ENCODE measurements around the gene PHF1.

Gene PHF1

DNA sequence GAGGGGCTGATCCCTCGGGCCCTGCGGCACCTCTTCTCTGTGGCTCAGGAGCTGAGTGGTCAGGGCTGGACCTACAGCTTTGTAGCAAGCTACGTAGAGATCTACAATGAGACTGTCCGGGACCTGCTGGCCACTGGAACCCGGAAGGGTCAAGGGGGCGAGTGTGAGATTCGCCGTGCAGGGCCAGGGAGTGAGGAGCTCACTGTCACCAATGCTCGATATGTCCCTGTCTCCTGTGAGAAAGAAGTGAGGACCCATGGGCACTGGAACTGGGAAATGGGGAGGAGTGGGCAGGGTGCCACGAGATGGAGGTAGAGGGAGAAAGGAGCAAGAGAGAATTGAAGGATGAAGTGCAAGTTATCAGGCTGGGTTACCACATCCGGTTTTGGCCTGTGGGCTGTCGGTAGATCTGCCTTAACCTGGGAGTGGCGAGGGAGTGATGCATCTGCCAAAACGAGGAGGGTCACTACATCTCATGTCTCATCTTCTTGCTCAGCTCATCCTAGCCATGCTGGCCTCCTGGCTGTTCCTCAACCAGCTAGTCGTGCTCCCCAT lies 5.4 kb upstream of the PHF1 start:
- Histone ChIP-seq H3K9ac (no peak overlapping the region), H3K36me3 (ENCODE audit: insufficient read depth) (peaks cover 9% of the 10 kb centered on the region; the same call in 1 of the 2 replicates), H3K27ac (no peak overlapping the region), H4K20me1 (ENCODE audit: insufficient read depth) (no peaks in the 10 kb centered on the region), H3K4me1 (ENCODE audit: low read depth, poor library complexity, severe bottlenecking) (peaks cover 7% of the 10 kb centered on the region), H3K4me3 (IDR thresholded peaks at IDR 0.05; ENCODE audit: insufficient read depth, low read depth, low read length) (no peak overlapping the region), H3K4me2 (no peak overlapping the region), H3K79me2 (ENCODE audit: insufficient read depth, low read depth) (no peaks in the 10 kb centered on the region), H3K27me3 (ENCODE audit: insufficient read depth, low read depth) (no peaks in the 10 kb centered on the region), H2AFZ (ENCODE audit: low read depth) (no peak overlapping the region)
- TF ChIP-seq, protein P1, sequence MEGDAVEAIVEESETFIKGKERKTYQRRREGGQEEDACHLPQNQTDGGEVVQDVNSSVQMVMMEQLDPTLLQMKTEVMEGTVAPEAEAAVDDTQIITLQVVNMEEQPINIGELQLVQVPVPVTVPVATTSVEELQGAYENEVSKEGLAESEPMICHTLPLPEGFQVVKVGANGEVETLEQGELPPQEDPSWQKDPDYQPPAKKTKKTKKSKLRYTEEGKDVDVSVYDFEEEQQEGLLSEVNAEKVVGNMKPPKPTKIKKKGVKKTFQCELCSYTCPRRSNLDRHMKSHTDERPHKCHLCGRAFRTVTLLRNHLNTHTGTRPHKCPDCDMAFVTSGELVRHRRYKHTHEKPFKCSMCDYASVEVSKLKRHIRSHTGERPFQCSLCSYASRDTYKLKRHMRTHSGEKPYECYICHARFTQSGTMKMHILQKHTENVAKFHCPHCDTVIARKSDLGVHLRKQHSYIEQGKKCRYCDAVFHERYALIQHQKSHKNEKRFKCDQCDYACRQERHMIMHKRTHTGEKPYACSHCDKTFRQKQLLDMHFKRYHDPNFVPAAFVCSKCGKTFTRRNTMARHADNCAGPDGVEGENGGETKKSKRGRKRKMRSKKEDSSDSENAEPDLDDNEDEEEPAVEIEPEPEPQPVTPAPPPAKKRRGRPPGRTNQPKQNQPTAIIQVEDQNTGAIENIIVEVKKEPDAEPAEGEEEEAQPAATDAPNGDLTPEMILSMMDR (conservative IDR thresholded peaks at IDR 0.05; ENCODE audit: low read depth, low read length) = no peak

DNA sequence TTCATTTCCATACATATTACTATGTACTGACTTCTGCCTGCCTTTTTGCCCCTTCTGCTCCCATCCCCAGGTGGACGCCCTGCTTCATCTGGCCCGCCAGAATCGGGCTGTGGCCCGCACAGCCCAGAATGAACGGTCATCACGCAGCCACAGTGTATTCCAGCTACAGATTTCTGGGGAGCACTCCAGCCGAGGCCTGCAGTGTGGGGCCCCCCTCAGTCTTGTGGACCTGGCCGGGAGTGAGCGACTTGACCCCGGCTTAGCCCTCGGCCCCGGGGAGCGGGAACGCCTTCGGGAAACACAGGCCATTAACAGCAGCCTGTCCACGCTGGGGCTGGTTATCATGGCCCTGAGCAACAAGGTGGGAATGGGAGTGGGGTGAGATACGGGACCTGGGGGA lies 4.7 kb upstream of the PHF1 start:
- H3K4me1 ChIP-seq (ENCODE audit: low read depth, poor library complexity, severe bottlenecking) = peaks cover 7% of the 10 kb centered on the region
- no peak overlapping the region for H3K4me3 ChIP-seq (IDR thresholded peaks at IDR 0.05; ENCODE audit: insufficient read depth, low read depth, low read length)
- TF ChIP-seq, protein P1 (conservative IDR thresholded peaks at IDR 0.05; ENCODE audit: low read depth, low read length) = no peak
- no peak overlapping the region for H3K4me2 ChIP-seq
- peaks cover 9% of the 10 kb centered on the region; the same call in 1 of the 2 replicates for H3K36me3 ChIP-seq (ENCODE audit: insufficient read depth)
- no peak overlapping the region for H3K9ac ChIP-seq
- no peak overlapping the region for H3K27ac ChIP-seq
- H4K20me1 ChIP-seq (ENCODE audit: insufficient read depth) = no peaks in the 10 kb centered on the region
- H3K27me3 ChIP-seq (ENCODE audit: insufficient read depth, low read depth) = no peaks in the 10 kb centered on the region
- H2AFZ ChIP-seq (ENCODE audit: low read depth) = no peak overlapping the region
- H3K79me2 ChIP-seq (ENCODE audit: insufficient read depth, low read depth) = no peaks in the 10 kb centered on the region

DNA sequence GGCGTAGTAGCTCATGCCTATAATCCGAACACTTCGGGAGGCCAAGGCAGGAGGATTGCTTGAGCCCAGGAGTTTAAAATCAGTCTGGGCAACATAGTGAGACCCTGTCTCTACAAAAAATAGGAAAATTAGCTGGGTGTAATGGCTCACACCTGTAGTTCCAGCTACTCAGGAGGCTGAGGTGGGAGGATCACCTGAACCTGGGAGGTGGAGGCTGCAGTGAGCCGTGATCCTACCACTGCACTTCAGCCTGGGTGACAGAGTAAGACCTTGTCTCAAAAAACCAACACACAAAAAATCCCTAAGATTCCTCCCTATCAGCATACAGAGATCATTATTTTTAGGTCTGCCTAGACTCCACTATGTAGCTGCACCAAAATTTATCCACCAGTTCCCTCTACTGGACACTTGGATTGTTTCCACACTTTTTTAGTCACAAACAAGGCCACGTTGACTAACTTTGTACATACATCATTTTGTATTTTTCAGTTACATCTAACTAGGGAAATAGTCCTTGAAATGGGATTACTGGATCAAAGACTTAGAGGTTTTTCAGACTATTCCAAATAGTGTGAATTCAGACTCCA lies 3.6 kb upstream of the PHF1 start:
- H3K27me3 ChIP-seq (ENCODE audit: insufficient read depth, low read depth) = no peaks in the 10 kb centered on the region
- H2AFZ ChIP-seq (ENCODE audit: low read depth) = no peak overlapping the region
- H4K20me1 ChIP-seq (ENCODE audit: insufficient read depth) = no peaks in the 10 kb centered on the region
- H3K4me3 ChIP-seq (IDR thresholded peaks at IDR 0.05; ENCODE audit: insufficient read depth, low read depth, low read length) = no peak overlapping the region
- H3K27ac ChIP-seq = no peak overlapping the region
- TF ChIP-seq, protein P1 (conservative IDR thresholded peaks at IDR 0.05; ENCODE audit: low read depth, low read length) = 0 out of 2 replicates have a peak, but pooled peaks have one; percentile 27
- H3K79me2 ChIP-seq (ENCODE audit: insufficient read depth, low read depth) = no peaks in the 10 kb centered on the region; the same call in 1 of the 2 replicates
- H3K4me1 ChIP-seq (ENCODE audit: low read depth, poor library complexity, severe bottlenecking) = peaks cover 12% of the 10 kb centered on the region
- H3K4me2 ChIP-seq = no peak overlapping the region
- peaks cover 9% of the 10 kb centered on the region; the same call in 1 of the 2 replicates for H3K36me3 ChIP-seq (ENCODE audit: insufficient read depth)
- H3K9ac ChIP-seq = no peak overlapping the region

DNA sequence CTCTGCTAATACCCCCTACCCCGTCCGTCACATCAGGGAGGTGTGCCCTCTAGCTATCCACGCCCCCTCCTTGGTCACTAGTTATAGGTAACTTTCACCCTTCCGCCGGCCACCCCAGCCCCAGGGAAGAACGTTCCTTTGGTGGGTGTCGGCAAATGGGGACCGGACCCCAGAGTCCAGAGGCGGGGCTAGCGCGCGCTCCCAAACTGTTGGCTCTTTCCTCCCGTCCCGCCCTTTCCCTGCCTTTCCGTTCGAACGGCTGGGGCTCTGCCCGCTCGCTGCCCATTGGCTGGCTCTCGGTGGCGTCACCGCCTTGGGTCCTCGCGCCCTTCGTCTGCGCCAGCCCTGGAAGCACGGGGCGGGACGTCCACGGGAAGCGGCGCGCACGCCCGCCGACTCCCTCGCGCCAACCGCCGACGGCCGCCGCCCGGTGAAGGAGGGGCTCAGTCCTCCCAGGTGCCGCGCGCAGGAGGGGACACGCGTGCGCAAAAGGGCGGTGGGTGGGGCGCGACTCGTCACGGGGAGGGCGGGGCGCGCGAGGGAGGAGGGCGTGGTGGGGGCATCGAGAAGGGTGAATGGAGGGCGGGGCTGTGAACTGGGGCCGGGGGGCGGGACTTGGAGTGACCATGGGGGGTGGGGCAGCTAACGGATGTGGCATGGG lies 634 bp upstream of the PHF1 start:
- Histone ChIP-seq H3K4me2 (peak overlapping the region; percentile 67), H3K79me2 (ENCODE audit: insufficient read depth, low read depth) (no peaks in the 10 kb centered on the region; the same call in 1 of the 2 replicates), H3K27me3 (ENCODE audit: insufficient read depth, low read depth) (no peaks in the 10 kb centered on the region), H3K4me1 (ENCODE audit: low read depth, poor library complexity, severe bottlenecking) (peaks cover 12% of the 10 kb centered on the region), H2AFZ (ENCODE audit: low read depth) (peak overlapping the region; percentile 39; the same call in 1 of the 2 replicates), H3K4me3 (IDR thresholded peaks at IDR 0.05; ENCODE audit: insufficient read depth, low read depth, low read length) (no peak overlapping the region), H3K9ac (peak overlapping the region; percentile 39), H3K27ac (peak overlapping the region; percentile 47), H3K36me3 (ENCODE audit: insufficient read depth) (0 out of 2 replicates have a peak, but pooled peaks cover 3% of the 10 kb centered on the region), H4K20me1 (ENCODE audit: insufficient read depth) (no peaks in the 10 kb centered on the region)
- TF ChIP-seq, protein P1 (conservative IDR thresholded peaks at IDR 0.05; ENCODE audit: low read depth, low read length) = no peak

Measured in KMS-11 (cell line).